Stimulated activated CD4-positive, alpha-beta T cell treated with anti-CD3 and anti-CD28 coated beads, Interleukin-15, amount 100 ng/mL, for 48 hours (primary cell): ENCODE data around the gene KLHL17.
"Not testable (repeated sequence)": the region's sequence is repeated elsewhere in the genome, so short reads cannot be mapped to it uniquely, and the experiment has no call there.

Experiments
- DNase-seq, 2 donors: peaks; one replicate each; pipeline ENCODE4 v3.0.0-alpha.2; 2020; ENCODE audit warnings: low read depth in 2 of 2

KLHL17 gene

GRCh38 chr1:967466-968343 lies 7.3 kb downstream of the KLHL17 start:
- DNase-seq, result no peak

- DNase-seq, result no peak
Observed at GRCh38 chr1:969260-969855, 9.0 kb downstream of the KLHL17 start.

- no peak for DNase-seq
Observed at GRCh38 chr1:970242-970972, 10.0 kb downstream of the KLHL17 start.

GRCh38 chr1:970973-971730 lies 10.8 kb downstream of the KLHL17 start:
- DNase-seq, result no peak

GRCh38 chr1:971751-972506 lies 11.5 kb downstream of the KLHL17 start:
- no peak for DNase-seq

GRCh38 chr1:972726-973458 lies 12.5 kb downstream of the KLHL17 start:
- DNase-seq, result no peak

GRCh38 chr1:973459-974292 lies 13.3 kb downstream of the KLHL17 start:
- no peak for DNase-seq

- no peak for DNase-seq
Observed at GRCh38 chr1:974293-974640, 13.9 kb downstream of the KLHL17 start.

- no peak for DNase-seq
Observed at GRCh38 chr1:974687-975328, 14.4 kb downstream of the KLHL17 start.

- no peak for DNase-seq
Observed at GRCh38 chr1:975365-975764, 15.0 kb downstream of the KLHL17 start.

GRCh38 chr1:975896-976683 lies 15.7 kb downstream of the KLHL17 start:
- peak; percentile 42 to 60 for DNase-seq

GRCh38 chr1:976791-977190 lies 16.4 kb downstream of the KLHL17 start:
- DNase-seq, result not testable (repeated sequence)

- no peak for DNase-seq
Observed at GRCh38 chr1:978069-978834, 17.9 kb downstream of the KLHL17 start.

GRCh38 chr1:978835-979743 lies 18.7 kb downstream of the KLHL17 start:
- DNase-seq, result no peak

- no peak for DNase-seq
Observed at GRCh38 chr1:979744-980072, 19.3 kb downstream of the KLHL17 start.

GRCh38 chr1:980137-980571 lies 19.8 kb downstream of the KLHL17 start:
- DNase-seq, result no peak
